Measurements from ENCODE around the gene UTP15.

The UTP15 gene

GRCh38 chr5:73624888-73625287, 59.3 kb downstream of the UTP15 start:
- no peak for DNase-seq

- DNase-seq: no peak
Measured at GRCh38 chr5:73625372-73625943, 59.9 kb downstream of the UTP15 start.

- DNase-seq: peak; percentile 14
Measured at GRCh38 chr5:73625944-73626811, 60.6 kb downstream of the UTP15 start, which contains the start of gene ARHGEF28. Gene ARHGEF28 (plus strand): TSS chr5:73626196. CDS start chr5:73684852, 58,656 bp downstream.

GRCh38 chr5:73626814-73627313, 61.3 kb downstream of the UTP15 start:
- no peak for DNase-seq

- no peak for DNase-seq
Measured at GRCh38 chr5:73629456-73629855, 63.9 kb downstream of the UTP15 start.

GRCh38 chr5:73630765-73631164, 65.2 kb downstream of the UTP15 start:
- DNase-seq: no peak

- no peak for DNase-seq
Measured at GRCh38 chr5:73631500-73631899, 66.0 kb downstream of the UTP15 start.

All from activated gamma-delta T cell (primary cell).